AG04449 (cell line): ENCODE results near the gene DOCK10.

ENCODE experiments used
- CTCF ChIA-PET: fragments of 350-600 bp; formaldehyde crosslinking; extraction: SDS; loops from one replicate; lab custom pipeline; 2021; ENCODE audit warnings: antibody characterized with exemption; lab: Yijun Ruan, JAX
- POLR2A ChIA-PET: fragments of 400-600, 350-600 bp; formaldehyde crosslinking; extraction: SDS; loops from one replicate; lab custom pipeline; 2020; ENCODE audit warnings: antibody characterized with exemption, inconsistent platforms; lab: Yijun Ruan, JAX
- DNase-seq: peaks from one replicate; pipeline ENCODE4 v3.0.0-alpha.2; 2010; ENCODE audit warnings: low read depth, low spot score
- H3K4me3 ChIP-seq: 2 replicates; pipeline ENCODE4 v1.5.1; 2011; ENCODE audit warnings: low read depth, mild to moderate bottlenecking, control low read depth, low read length
- CTCF ChIP-seq: IDR thresholded peaks from one replicate; pipeline ENCODE4 v1.5.1; 2011; ENCODE audit warnings: mild to moderate bottlenecking, moderate library complexity, low read length, control low read depth, inconsistent platforms; ENCODE audit not compliant: insufficient read depth; ENCODE audit errors: missing control alignments

Gene DOCK10

DNA sequence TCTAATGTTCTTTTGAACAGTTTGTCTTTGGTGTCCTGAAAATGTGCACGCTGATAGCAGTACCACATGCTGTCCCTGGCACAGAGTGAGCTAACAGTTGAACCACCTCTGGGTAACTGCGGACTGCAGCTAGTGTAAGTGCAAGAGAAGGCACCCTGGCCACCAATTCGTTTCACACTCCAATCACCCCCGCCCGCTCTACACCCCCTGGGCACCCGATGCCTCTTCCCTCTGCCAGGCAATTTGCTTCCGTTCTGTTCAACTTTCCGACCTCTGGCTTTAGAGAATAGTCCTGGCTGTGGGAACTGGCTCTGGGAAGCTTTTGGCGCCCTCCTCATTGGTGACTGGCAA, 1.4 kb downstream of the DOCK10 start:
- CTCF ChIA-PET, result interaction anchor here (0.8 to 1.6 kb wide), 5 partner anchors 14 to 264 kb away, joined by 3 to 5 read pairs (median 3); no protein-coding TSS in a partner anchor
- DNase-seq, result no peak
- peak overlapping the region; percentile 79 for H3K4me3 ChIP-seq
- TF ChIP-seq CTCF, result no peak
- POLR2A ChIA-PET, result interaction anchor here (0.6 to 1.3 kb wide), 3 partner anchors 35 to 634 kb away, joined by 3 to 4 read pairs (median 3); no protein-coding TSS in a partner anchor

GRCh38 chr2:225040142-225040541, 2.1 kb downstream of the DOCK10 start:
- no peak for TF ChIP-seq CTCF
- peak overlapping the region; percentile 79 for H3K4me3 ChIP-seq
- ChIA-PET CTCF (interaction anchor here (0.7 to 1.6 kb wide), 4 partner anchors 13 to 263 kb away, joined by 3 to 5 read pairs (median 4); no protein-coding TSS in a partner anchor), POLR2A (interaction anchor here (0.9 kb wide), 1 partner anchor 36 kb away, joined by 3 read pairs; no protein-coding TSS in a partner anchor)
- no peak for DNase-seq

GRCh38 chr2:225038231-225038523, 4.1 kb downstream of the DOCK10 start:
- TF ChIP-seq CTCF, result no peak
- ChIA-PET POLR2A (no interaction called here), CTCF (interaction anchor here (0.8 to 1.2 kb wide), 2 partner anchors 9 to 20 kb away, joined by 3 to 4 read pairs; no protein-coding TSS in a partner anchor)
- DNase-seq, result no peak
- H3K4me3 ChIP-seq, result no peak overlapping the region

- no peak overlapping the region for H3K4me3 ChIP-seq
- ChIA-PET POLR2A (no interaction called here), CTCF (no interaction called here)
- DNase-seq, result no peak
- TF ChIP-seq CTCF, result no peak
Observed at GRCh38 chr2:225037415-225038230, 4.6 kb downstream of the DOCK10 start.

GRCh38 chr2:225036431-225036830, 5.8 kb downstream of the DOCK10 start:
- CTCF ChIA-PET, result no interaction called here
- POLR2A ChIA-PET, result no interaction called here

More at GRCh38 chr2:225036431-225036830, 5.8 kb downstream of the DOCK10 start:
- no peak for TF ChIP-seq CTCF
- no peak overlapping the region for H3K4me3 ChIP-seq
- no peak for DNase-seq
